Neural cell (in vitro differentiated cells): ENCODE data around the gene ARMH3. TPM values are rescaled to one million over a fixed set of nuclear protein-coding genes. Genes with fewer than 3 reads are reported as not detected.

Source experiments
- H2AFZ ChIP-seq: fragments of 200-600, 300-800 bp; sonication (generic), shearing (Covaris generic); 2 replicates; pipeline ENCODE4 v1.6.0; 2014; ENCODE audit warnings: low read depth, mild to moderate bottlenecking, antibody characterized with exemption, low read length, moderate library complexity
- H3F3A ChIP-seq: fragments of 200-600 bp; shearing (Covaris generic); 2 replicates; pipeline ENCODE4 v1.6.1; 2016; ENCODE audit warnings: mild to moderate bottlenecking, moderate library complexity, mixed read lengths, antibody characterized with exemption, low read length; ENCODE audit not compliant: insufficient read depth, poor library complexity, severe bottlenecking
- H3K27ac ChIP-seq: fragments of 200-600, 300-800 bp; sonication (generic), shearing (Covaris generic); 2 replicates; pipeline ENCODE4 v1.5.1; 2014; ENCODE audit warnings: mild to moderate bottlenecking, low read length, moderate library complexity
- H3K27me3 ChIP-seq: fragments of 300-800, 200-600 bp; sonication (generic), shearing (Covaris generic); 2 replicates; pipeline ENCODE4 v1.6.0; 2014; ENCODE audit warnings: mild to moderate bottlenecking, low read depth, low read length, moderate library complexity; ENCODE audit not compliant: insufficient read depth
- H3K36me3 ChIP-seq: fragments of 300-800, 200-600 bp; sonication (generic), shearing (Covaris generic); 2 replicates; pipeline ENCODE4 v1.5.1; 2014; ENCODE audit warnings: mild to moderate bottlenecking, antibody characterized with exemption, low read length, moderate library complexity; ENCODE audit not compliant: insufficient read depth
- H3K4me2 ChIP-seq: fragments of 300-800, 200-600 bp; sonication (generic), shearing (Covaris generic); 2 replicates; pipeline ENCODE4 v1.6.0; 2014; ENCODE audit warnings: mild to moderate bottlenecking, low read length
- H3K4me3 ChIP-seq: fragments of 300-800, 200-600 bp; sonication (generic), shearing (Covaris generic); 2 replicates; pipeline ENCODE4 v1.5.1; 2014; ENCODE audit warnings: mild to moderate bottlenecking, low read length, moderate library complexity
- H3K79me2 ChIP-seq: fragments of 200-600 bp; shearing (Covaris generic); replicated peaks from 2 replicates; pipeline ENCODE4 v1.6.0; 2014; ENCODE audit warnings: mild to moderate bottlenecking, low read length, moderate library complexity; ENCODE audit not compliant: insufficient read depth
- H3K9ac ChIP-seq: fragments of 300-800, 200-600 bp; sonication (generic), shearing (Covaris generic); 2 replicates; pipeline ENCODE4 v1.6.1; 2016; ENCODE audit warnings: mild to moderate bottlenecking, low read length, mixed read lengths
- H3K9me2 ChIP-seq: fragments of 200-600 bp; shearing (Covaris generic); 2 replicates; pipeline ENCODE4 v1.6.1; 2016; ENCODE audit warnings: mild to moderate bottlenecking, low read length, mixed read lengths; ENCODE audit not compliant: insufficient read depth
- H3K9me3 ChIP-seq: fragments of 200-600, 300-800 bp; sonication (generic), shearing (Covaris generic); 2 replicates; pipeline ENCODE4 v1.6.1; 2016; ENCODE audit warnings: mild to moderate bottlenecking, mixed run types, low read length, moderate library complexity, mixed read lengths
- H4K20me1 ChIP-seq: fragments of 200-600 bp; shearing (Covaris generic); 2 replicates; pipeline ENCODE4 v1.6.1; 2016; ENCODE audit warnings: mild to moderate bottlenecking, mixed run types; ENCODE audit not compliant: insufficient read depth
- CTCF ChIP-seq: fragments of 450-650 bp; IDR thresholded peaks from 2 replicates; pipeline ENCODE4 v1.5.1; 2014; ENCODE audit warnings: antibody characterized with exemption, mild to moderate bottlenecking, moderate library complexity; ENCODE audit not compliant: poor library complexity, severe bottlenecking
- EP300 ChIP-seq: fragments of 450-650 bp; conservative IDR thresholded peaks from 2 replicates; pipeline ENCODE4 v1.6.1; 2014; ENCODE audit warnings: antibody characterized with exemption, mild to moderate bottlenecking, moderate library complexity; ENCODE audit not compliant: poor library complexity, severe bottlenecking
- EZH2 ChIP-seq: fragments of 200-600, 300-800 bp; shearing (Covaris generic), sonication (generic); IDR thresholded peaks from 2 replicates; pipeline ENCODE4 v1.6.1; 2014; ENCODE audit warnings: antibody characterized with exemption, low read length, borderline replicate concordance, mild to moderate bottlenecking; ENCODE audit not compliant: insufficient read depth, poor library complexity, severe bottlenecking
- MXI1 ChIP-seq: fragments of 450-650 bp; conservative IDR thresholded peaks from 2 replicates; pipeline ENCODE4 v1.6.1; 2014; ENCODE audit warnings: antibody characterized with exemption, mild to moderate bottlenecking; ENCODE audit not compliant: poor library complexity, severe bottlenecking
- POLR2AphosphoS5 ChIP-seq: IDR thresholded peaks from 2 replicates; pipeline ENCODE4 v1.6.1; 2012
- RAD21 ChIP-seq: fragments of 450-650 bp; conservative IDR thresholded peaks from 2 replicates; pipeline ENCODE4 v1.6.1; 2014; ENCODE audit warnings: antibody characterized with exemption, mild to moderate bottlenecking, moderate library complexity
- REST ChIP-seq: IDR thresholded peaks from 2 replicates; pipeline ENCODE4 v1.6.1; 2012; ENCODE audit warnings: borderline replicate concordance
- SMC3 ChIP-seq: fragments of 450-650 bp; conservative IDR thresholded peaks from 2 replicates; pipeline ENCODE4 v1.6.1; 2014; ENCODE audit warnings: antibody characterized with exemption, mild to moderate bottlenecking, moderate library complexity; ENCODE audit not compliant: poor library complexity
- TAF1 ChIP-seq: IDR thresholded peaks from 2 replicates; pipeline ENCODE4 v1.6.1; 2012; ENCODE audit warnings: low read depth
- polyA plus RNA-seq: library from polyadenylated mRNA; depleted of rRNA; stranded (reverse); fragments of >200 nt; gene quantifications from 2 replicates; pipeline ENCODE4 v1.2.3, GENCODE V29; 2014

Gene ARMH3
- polyA plus RNA-seq, 1 donor from 2014 or later, result 13.4 TPM

- no peaks in the 10 kb centered on the region for H3K9me3 ChIP-seq
- TF ChIP-seq EZH2, result no peak
- TF ChIP-seq EP300, result no peak
- no peak for TF ChIP-seq REST
- TF ChIP-seq RAD21, result no peak
- TF ChIP-seq CTCF, result no peak
- no peak for TF ChIP-seq SMC3
- no peak for TF ChIP-seq POLR2AphosphoS5
- TF ChIP-seq MXI1, result no peak
- no peak for TF ChIP-seq TAF1
- H3K79me2 ChIP-seq, result peaks cover 51% of the 10 kb centered on the region
- H3K9ac ChIP-seq, result no peak overlapping the region
- no peaks in the 10 kb centered on the region for H3F3A ChIP-seq
- H3K27ac ChIP-seq, result no peak overlapping the region
- H3K9me2 ChIP-seq, result no peaks in the 10 kb centered on the region
- H3K36me3 ChIP-seq, result peaks cover 15% of the 10 kb centered on the region
- H3K4me2 ChIP-seq, result no peak overlapping the region
- no peak overlapping the region for H2AFZ ChIP-seq
- H4K20me1 ChIP-seq, result peaks cover 48% of the 10 kb centered on the region
- no peaks in the 10 kb centered on the region for H3K27me3 ChIP-seq
- H3K4me3 ChIP-seq, result no peak overlapping the region
These were observed 252.5 kb downstream of the ARMH3 start for GRCh38 chr10:101803511-101803910.

- H3K79me2 ChIP-seq, result peaks cover 79% of the 10 kb centered on the region
- H3K27me3 ChIP-seq, result no peaks in the 10 kb centered on the region
- H3K36me3 ChIP-seq, result peaks cover 8% of the 10 kb centered on the region
- no peak overlapping the region for H2AFZ ChIP-seq
- H3K27ac ChIP-seq, result no peak overlapping the region
- H3K4me2 ChIP-seq, result no peak overlapping the region
- no peak for TF ChIP-seq POLR2AphosphoS5
- no peak for TF ChIP-seq EP300
- no peak for TF ChIP-seq EZH2
- TF ChIP-seq REST, result no peak
- TF ChIP-seq SMC3, result no peak
- no peak for TF ChIP-seq MXI1
- TF ChIP-seq RAD21, result no peak
- TF ChIP-seq TAF1, result no peak
- TF ChIP-seq CTCF, result no peak
- no peak overlapping the region for H3K9ac ChIP-seq
- H4K20me1 ChIP-seq, result peaks cover 66% of the 10 kb centered on the region
- no peak overlapping the region for H3K4me3 ChIP-seq
- no peaks in the 10 kb centered on the region for H3F3A ChIP-seq
- no peaks in the 10 kb centered on the region for H3K9me3 ChIP-seq
- no peaks in the 10 kb centered on the region for H3K9me2 ChIP-seq
These were observed 258.4 kb downstream of the ARMH3 start for GRCh38 chr10:101797403-101798059.
